ENCODE measurements around the gene PCDHB14.
A peak's percentile ranks its signal among the peaks of the same experiment; 100 is the strongest.

DNA sequence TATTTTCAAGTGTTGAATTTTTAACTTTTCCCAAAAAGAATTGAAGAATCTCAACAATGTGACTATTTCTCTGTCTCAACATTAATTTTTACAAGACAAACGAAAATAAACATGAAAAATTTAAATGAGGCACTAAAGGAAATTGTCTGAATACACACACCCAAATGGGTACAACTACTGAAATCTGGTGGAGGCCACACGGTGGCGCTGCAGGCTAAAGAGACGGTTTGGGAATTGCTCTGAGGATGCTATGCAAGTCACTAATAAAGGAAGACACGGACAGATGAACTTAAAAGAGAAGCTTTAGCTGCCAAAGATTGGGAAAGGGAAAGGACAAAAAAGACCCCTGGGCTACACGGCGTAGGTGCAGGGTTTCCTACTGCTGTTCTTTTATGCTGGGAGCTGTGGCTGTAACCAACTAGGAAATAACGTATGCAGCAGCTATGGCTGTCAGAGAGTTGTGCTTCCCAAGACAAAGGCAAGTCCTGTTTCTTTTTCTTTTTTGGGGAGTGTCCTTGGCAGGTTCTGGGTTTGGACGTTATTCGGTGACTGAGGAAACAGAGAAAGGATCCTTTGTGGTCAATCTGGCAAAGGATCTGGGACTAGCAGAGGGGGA lies 30.9 kb upstream of the PCDHB14 start, which contains the start of gene PCDHB10:
- TF ChIP-seq CTCF (IDR thresholded peaks at IDR 0.05) (peak in 1 of 7 experiments; percentile 11), EP300 (IDR thresholded peaks at IDR 0.05) (no peak), POLR2A (IDR thresholded peaks at IDR 0.05) (no peak), POLR2AphosphoS5 (IDR thresholded peaks at IDR 0.05) (no peak)
